Transverse colon (tissue), 4 donors: Measurements from ENCODE around the gene CST9.

Experiments
- POLR2A ChIP-seq: fragments of 450-650 bp; IDR thresholded peaks from one replicate; pipeline ENCODE4 v1.6.1; 2016; ENCODE audit warnings: antibody characterized with exemption, mild to moderate bottlenecking, moderate library complexity
- POLR2AphosphoS5 ChIP-seq, 3 donors: sonication (generic); formaldehyde crosslinking; IDR thresholded peaks; one replicate each; pipeline ENCODE4 v1.6.1; 2016; ENCODE audit warnings: antibody characterized with exemption in 3 of 3
- TF ChIP-seq, protein P1 (sequence below), 5 experiments: fragments of 200-600 bp in 3 of 5; fragments of 450-650 bp in 2 of 5; sonication (generic) in 3 of 5; IDR thresholded peaks; 1 replicate in 2 of 5; 2 replicates in 3 of 5; pipeline ENCODE4 v1.5.1; 2016 to 2017; ENCODE audit warnings: antibody characterized with exemption in 5 of 5, inconsistent platforms in 3 of 5, mild to moderate bottlenecking in 2 of 5, moderate library complexity in 1 of 5

DNA sequence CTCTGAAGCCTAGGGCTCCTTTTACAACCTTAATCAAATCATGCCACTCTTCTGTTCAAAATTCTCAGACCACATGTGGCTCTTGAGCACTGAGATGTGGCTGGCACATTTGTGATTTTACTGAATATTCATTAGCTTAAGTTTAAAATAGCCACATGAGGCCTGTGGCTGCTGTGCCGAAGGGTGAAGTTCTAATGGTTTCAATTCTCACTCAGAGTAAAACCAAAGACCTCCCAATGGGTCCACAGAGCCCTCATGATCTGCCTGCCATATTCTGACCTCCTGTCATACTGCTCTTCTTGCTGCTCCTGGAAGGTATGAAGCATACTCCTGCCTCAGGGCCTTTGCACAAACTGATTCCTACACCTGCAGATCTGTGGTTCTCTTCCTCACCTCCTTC is 39.9 kb upstream of the CST9 start:
- TF ChIP-seq, protein P1, sequence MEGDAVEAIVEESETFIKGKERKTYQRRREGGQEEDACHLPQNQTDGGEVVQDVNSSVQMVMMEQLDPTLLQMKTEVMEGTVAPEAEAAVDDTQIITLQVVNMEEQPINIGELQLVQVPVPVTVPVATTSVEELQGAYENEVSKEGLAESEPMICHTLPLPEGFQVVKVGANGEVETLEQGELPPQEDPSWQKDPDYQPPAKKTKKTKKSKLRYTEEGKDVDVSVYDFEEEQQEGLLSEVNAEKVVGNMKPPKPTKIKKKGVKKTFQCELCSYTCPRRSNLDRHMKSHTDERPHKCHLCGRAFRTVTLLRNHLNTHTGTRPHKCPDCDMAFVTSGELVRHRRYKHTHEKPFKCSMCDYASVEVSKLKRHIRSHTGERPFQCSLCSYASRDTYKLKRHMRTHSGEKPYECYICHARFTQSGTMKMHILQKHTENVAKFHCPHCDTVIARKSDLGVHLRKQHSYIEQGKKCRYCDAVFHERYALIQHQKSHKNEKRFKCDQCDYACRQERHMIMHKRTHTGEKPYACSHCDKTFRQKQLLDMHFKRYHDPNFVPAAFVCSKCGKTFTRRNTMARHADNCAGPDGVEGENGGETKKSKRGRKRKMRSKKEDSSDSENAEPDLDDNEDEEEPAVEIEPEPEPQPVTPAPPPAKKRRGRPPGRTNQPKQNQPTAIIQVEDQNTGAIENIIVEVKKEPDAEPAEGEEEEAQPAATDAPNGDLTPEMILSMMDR (IDR thresholded peaks at IDR 0.05): no peak
- TF ChIP-seq POLR2A: no peak
- TF ChIP-seq POLR2AphosphoS5 (IDR thresholded peaks at IDR 0.05): no peak
